ENCODE measurements around the gene KDF1. TPM values are rescaled to one million over a fixed set of nuclear protein-coding genes. Genes with fewer than 3 reads are reported as not detected.

The KDF1 gene
- total and polyA plus RNA-seq, 2 of the 13 experiments (the other 11 are each of a cell fraction or from before 2014, with no cell fraction given) = 1.9 to 4.9 TPM

GRCh38 chr1:26941311-26941710, 19.0 kb downstream of the KDF1 start:
- H3K79me2 ChIP-seq (ENCODE audit: insufficient read depth, low read length) = peaks cover 26% of the 10 kb centered on the region
- peaks cover 81% of the 10 kb centered on the region for H3K4me1 ChIP-seq (ENCODE audit: insufficient read depth, low read length)
- H3K36me3 ChIP-seq (replicated peaks in 1 of 2; ENCODE audit: control insufficient read depth in 1 of 2, insufficient read depth in 2 of 2, low read length in 2 of 2) = peaks cover 27 to 58% of the 10 kb centered on the region in 2 experiments
- intact Hi-C loops (cut with micrococcal nuclease; ENCODE audit: unreplicated experiment) = no loop called here
- BruUV-seq (replicated peaks) = no TSS peak
- H3K27me3 ChIP-seq (ENCODE audit: control insufficient read depth in 1 of 2, insufficient read depth in 2 of 2, low read length in 2 of 2) = no peaks in the 10 kb centered on the region
- ChIA-PET CTCF (ENCODE audit: low intra/inter-chr PET ratio, low total read pairs) (no interaction called here), POLR2A (interaction anchor here (1.7 to 12.9 kb wide), 2 partner anchors 30 to 41 kb away, joined by 3 to 371 read pairs; partner anchors contain the start of genes GPATCH3 and NR0B2)
- no peak overlapping the region for H3K9ac ChIP-seq (ENCODE audit: insufficient read depth, low read depth, low read length)
- in situ Hi-C loops (cut with HindIII; ENCODE audit: extremely low pct_ligation_motif_present, low pct_unique_long_range_greater_than_20kb) = no loop called here
- no peaks in the 10 kb centered on the region for H3K9me3 ChIP-seq (ENCODE audit: low read length)
- no peak overlapping the region for H3K4me3 ChIP-seq (replicated peaks in 1 of 3; ENCODE audit: insufficient read depth in 1 of 3, low read depth in 2 of 3, low read length in 3 of 3)
- H3K27ac ChIP-seq (ENCODE audit: extremely low read length, insufficient read depth, low read length) = no peak overlapping the region
- FAIRE-seq (no peak), ATAC-seq (no peak), DNase-seq (ENCODE audit: low spot score) (no peak)
- TF ChIP-seq BRF2 (CRISPR knock-in tag; IDR thresholded peaks at IDR 0.05) = no peak
- TF ChIP-seq ZNF326 (CRISPR knock-in tag; IDR thresholded peaks at IDR 0.05; ENCODE audit: borderline replicate concordance) = no peak
- TF ChIP-seq ZBTB21 (CRISPR knock-in tag; IDR thresholded peaks at IDR 0.05) = no peak
- TF ChIP-seq CSRNP2 (CRISPR knock-in tag; conservative IDR thresholded peaks at IDR 0.05; ENCODE audit: low read depth) = no peak
- no peak for TF ChIP-seq ZNF615 (CRISPR knock-in tag; IDR thresholded peaks at IDR 0.05; ENCODE audit: borderline replicate concordance)
- TF ChIP-seq ZNF546 (CRISPR knock-in tag; conservative IDR thresholded peaks at IDR 0.05) = no peak
- TF ChIP-seq PRMT3 (CRISPR knock-in tag; IDR thresholded peaks at IDR 0.05; ENCODE audit: borderline replicate concordance, low read depth) = no peak
- no peak for TF ChIP-seq ZNF205 (CRISPR knock-in tag; IDR thresholded peaks at IDR 0.05)
- no peak for TF ChIP-seq SP1 (IDR thresholded peaks at IDR 0.05)
- no peak for TF ChIP-seq SP1 (CRISPR knock-in tag; IDR thresholded peaks at IDR 0.05)
- no peak for TF ChIP-seq AFF4 (CRISPR knock-in tag; IDR thresholded peaks at IDR 0.05)
- TF ChIP-seq TFDP2 (CRISPR knock-in tag; IDR thresholded peaks at IDR 0.05) = no peak
- TF ChIP-seq ZNF75D (CRISPR knock-in tag; IDR thresholded peaks at IDR 0.05; ENCODE audit: borderline replicate concordance) = no peak
- no peak for TF ChIP-seq ZNF768 (CRISPR knock-in tag; IDR thresholded peaks at IDR 0.05)
- no peak overlapping the region for H3K4me2 ChIP-seq (ENCODE audit: low read depth, low read length)
- H2AFZ ChIP-seq (ENCODE audit: low read length) = no peak overlapping the region
- H4K20me1 ChIP-seq (ENCODE audit: insufficient read depth, low read length) = no peaks in the 10 kb centered on the region
- 96% methylated on average over 10 of the region's 10 CpGs for WGBS (ENCODE audit: low lambda C conversion rate)
